Left kidney (tissue), 2 donors: ENCODE data around the gene POU5F1. TPM values are rescaled to one million over a fixed set of nuclear protein-coding genes. Genes with fewer than 3 reads are reported as not detected.

Experiments used
- DNase-seq: peaks from one replicate; pipeline ENCODE4 v3.0.0-alpha.2; 2013
- polyA plus RNA-seq: library from polyadenylated mRNA; unstranded; fragments of 120-200 nt; gene quantifications from one replicate; pipeline ENCODE4 v1.2.1, GENCODE V29; 2013; ENCODE audit not compliant: insufficient read length

POU5F1 gene
- polyA plus RNA-seq, 1 donor, result 6.5 TPM

DNA sequence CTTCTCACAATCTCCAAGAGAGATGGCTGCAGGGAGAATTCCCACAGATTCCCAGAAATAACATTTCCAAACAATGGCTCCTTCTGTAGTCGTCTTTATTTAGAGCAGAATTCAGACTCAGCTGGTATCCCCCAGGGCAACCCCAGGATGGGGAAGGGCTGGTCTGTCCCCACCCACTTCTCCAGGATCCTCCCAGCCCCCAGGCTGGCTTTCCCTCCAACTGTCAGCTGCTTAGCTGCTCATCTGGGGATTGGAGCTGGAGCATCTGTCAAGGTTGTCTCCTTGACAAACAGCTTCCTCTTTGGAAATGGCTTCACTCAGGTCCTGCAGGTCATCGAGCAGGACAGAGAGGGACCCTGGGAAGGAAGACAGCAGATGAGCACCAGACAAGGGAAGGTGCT lies 28.1 kb downstream of the POU5F1 start:
- no peak for DNase-seq

DNA sequence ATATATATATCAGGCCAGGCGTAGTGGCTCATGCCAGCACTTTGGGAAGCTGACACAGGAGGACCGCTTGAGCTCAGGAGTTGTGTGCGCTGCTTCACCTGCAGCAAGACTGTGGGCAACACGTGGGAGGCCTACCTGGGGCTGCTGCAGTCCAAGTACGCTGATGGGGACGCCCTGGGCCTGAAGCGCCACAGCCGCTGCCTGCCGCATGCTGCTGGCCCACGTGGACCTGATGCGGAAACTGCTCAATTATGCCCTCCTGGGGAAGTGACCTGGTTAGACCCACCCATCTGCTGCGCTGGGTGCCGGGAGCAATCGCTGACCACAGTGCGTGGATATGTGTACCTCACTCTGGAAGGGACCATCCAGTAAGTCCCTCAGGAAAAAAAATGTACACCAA lies 29.8 kb downstream of the POU5F1 start:
- DNase-seq, result no peak

DNA sequence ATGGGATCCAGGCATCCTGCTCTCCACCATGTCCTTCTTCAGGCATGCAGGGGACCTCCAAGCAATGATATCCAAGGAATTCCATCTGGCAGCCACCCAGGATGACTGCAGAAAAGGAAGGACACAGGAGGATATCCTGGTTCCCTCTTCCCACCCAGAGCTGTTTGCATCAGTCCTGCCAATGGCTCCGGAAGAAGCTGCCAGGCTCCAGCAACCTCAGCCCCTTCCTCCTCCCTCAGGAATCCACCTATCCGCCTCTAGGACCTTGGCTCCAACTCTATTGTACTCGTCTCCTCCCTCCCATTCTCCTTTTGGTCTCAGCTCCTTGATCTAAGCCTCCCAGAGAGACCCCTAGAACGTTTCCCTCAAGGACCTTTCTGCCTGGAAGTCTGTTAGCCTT lies 30.9 kb downstream of the POU5F1 start:
- no peak for DNase-seq

DNA sequence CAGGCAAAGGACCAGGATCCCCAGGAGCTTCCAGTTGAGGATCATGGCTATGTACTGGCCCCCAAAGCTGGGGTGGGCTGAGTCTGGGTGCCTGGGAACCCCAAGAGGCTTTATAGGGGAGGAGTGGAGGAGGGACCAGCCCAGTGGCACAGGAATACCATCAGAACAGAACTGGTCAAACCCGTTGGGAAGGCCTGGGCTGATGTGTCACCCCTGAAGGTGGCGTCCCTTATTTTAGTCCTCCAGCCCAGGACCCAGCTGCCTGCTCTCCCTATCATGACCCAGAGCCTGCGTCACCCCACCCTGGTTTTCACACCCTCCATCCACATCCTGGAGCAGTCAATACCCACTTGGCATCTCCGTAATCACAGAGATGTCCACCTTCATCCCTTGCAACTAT lies 31.5 kb downstream of the POU5F1 start, which contains the start of gene PSORS1C2:
Gene PSORS1C2 (minus strand): TSS at position 85 of the 400 bp plus-strand sequence. CDS start 40 bp downstream, at position 45.
- no peak for DNase-seq

DNA sequence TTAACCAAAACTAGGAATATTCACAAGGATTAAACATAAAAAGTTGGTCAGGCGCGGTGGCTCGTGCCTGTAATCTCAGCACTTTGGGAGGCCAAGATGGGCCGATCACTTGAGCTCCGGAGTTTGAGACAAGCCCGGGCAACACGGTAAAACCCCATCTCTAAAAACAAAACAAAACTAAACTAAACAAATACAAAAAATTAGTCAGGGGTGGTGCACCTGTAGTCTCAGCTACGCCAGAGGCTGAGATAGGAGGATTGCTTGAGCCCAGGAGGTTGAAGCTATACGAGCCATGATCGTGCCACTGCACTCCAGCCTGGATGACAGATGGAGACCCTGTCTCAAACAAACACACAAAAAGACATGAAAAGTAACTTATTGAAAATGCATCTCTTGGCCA lies 34.8 kb downstream of the POU5F1 start:
- DNase-seq, result no peak

DNA sequence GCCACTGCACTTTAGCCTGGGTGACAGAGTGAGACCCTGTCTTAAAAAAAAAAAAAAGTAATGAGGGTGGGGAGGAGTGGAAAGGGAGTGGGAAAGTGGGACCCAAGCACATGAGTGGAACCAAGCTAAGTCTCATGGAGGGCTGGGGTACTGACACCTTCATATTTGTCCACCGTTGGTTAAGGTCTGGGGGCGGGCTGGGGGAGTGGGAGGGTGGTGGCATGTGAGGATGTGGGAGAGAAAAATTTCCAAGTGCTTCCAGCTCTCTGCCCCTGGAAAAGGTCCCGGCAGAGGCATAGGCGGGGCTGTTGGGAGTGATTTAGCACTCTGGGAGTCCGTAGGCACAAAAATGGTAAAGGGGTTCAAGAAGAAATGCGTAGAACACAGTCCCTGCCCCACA lies 37.7 kb downstream of the POU5F1 start:
- DNase-seq, result no peak

DNA sequence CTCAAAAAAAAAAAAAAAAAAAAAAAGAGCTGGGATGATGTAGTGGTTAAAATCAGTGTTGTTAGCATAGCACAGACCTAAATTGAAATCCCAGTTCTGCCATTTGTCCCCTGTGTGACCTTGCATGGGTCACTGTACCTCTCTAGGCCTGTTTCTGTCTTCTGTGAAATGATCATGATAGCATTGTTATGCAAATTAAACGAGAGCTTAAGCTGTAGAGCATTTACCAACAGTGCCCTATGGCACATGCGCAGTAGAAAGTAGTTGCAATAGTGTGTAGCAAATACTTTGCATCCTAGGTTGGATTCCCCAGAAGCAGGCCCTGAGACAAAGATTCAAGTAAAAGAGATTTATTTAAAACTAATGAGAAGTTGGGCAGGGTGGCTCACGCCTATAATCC lies 38.9 kb downstream of the POU5F1 start:
- no peak for DNase-seq

DNA sequence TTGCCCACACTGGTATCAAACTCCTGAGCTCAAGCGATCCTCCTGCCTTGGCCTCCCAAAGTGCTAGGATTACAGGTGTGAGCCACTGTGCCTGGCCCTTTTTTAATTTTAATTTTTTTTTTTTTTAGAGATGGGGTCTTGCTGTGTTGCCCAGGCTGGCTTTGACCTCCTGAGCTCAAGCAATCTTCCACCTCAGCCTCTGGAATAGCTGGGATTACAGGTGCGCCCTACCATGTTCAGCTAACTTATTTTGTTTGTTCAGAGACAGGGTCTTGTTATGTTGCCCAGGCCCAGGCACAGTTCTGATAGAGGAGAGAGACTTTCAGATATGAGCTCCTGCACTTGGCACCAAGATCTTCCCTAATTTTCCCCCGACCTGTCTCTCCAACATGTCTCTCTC lies 39.7 kb downstream of the POU5F1 start:
- no peak for DNase-seq

DNA sequence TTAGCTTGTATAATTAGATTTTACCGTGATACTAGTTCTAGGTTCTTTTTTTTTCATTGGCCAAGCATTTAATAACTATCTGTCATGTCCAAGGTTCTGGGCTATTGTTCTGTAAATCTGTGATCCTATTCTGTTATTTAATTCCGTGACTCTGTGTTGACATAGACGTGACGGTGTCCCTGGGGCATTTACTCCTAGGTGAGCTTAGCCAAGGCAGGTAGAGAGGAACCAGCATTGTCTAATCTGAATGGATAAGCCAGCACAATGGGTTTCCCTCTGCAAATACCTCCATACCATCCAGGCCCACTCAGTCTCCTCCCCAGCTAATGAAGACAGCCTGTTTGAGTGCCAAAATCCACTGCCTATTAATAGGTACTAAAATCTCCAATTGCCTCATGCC lies 41.4 kb downstream of the POU5F1 start:
- DNase-seq, result no peak

DNA sequence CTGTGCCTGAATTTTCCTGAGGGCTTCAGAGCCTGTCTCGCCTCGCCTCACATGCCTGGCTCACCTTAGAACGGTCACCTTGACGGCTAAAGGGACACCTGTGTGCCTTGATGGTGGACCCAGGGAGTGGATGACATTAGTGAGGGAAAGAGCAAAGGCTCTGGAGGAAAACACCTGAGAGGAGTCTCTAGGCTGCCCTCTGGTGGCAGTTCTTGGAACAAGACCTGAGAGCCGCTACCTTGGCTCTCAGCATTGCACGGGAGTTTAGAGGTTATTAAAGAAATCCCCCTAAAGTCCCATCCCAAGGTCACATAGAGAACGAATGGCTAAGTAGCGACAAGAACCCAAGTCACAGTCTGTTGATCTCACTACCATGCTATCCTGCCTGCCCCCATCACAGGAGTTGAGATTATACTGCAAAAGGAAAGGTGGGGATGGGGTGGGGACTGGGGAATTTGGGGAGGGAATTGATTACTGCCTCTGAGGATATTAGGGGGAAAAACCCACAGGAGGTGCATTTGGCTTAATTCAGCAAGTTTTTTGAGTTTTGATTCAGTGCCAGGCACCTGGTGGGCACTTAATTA lies 42.3 kb downstream of the POU5F1 start:
- peak; percentile 52 for DNase-seq

DNA sequence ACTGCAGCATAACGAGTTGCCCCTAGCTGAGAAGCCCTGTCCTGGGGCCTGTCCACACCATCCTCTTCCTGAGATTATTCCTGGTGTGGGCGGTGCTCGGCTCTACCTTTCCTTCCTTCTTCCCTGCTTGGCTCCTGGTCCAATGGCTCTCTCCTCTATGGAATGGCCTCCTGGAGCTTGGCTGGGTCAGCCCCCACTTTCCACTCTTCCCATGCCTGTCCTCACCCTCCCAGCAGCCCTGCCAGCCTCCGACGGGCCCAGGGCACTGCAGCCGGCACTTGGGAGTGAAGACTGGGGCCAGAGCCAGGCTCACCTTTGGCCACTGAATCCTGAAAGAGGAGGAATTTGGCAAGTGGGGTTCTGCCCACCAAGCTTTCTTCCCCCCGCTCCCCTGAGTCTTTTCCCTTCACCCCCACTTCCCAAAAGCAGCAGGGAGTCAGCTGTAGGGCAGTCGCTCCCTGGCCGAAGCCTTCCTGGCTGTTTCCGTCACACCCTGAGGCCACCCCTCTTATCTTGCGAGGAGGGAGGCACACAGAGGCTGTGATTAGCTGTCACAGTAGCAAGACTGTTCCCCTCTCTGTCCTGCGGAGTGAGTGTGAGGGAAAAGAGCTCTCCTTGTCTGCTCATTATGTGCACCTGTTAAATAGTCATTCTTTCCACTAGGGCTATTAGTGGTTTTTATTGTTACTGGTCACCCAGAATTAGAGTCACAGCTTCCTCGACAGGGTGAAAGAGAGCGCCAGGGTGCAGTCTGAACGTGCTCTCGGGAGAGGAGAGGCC lies 43.9 kb downstream of the POU5F1 start:
- DNase-seq, result no peak

DNA sequence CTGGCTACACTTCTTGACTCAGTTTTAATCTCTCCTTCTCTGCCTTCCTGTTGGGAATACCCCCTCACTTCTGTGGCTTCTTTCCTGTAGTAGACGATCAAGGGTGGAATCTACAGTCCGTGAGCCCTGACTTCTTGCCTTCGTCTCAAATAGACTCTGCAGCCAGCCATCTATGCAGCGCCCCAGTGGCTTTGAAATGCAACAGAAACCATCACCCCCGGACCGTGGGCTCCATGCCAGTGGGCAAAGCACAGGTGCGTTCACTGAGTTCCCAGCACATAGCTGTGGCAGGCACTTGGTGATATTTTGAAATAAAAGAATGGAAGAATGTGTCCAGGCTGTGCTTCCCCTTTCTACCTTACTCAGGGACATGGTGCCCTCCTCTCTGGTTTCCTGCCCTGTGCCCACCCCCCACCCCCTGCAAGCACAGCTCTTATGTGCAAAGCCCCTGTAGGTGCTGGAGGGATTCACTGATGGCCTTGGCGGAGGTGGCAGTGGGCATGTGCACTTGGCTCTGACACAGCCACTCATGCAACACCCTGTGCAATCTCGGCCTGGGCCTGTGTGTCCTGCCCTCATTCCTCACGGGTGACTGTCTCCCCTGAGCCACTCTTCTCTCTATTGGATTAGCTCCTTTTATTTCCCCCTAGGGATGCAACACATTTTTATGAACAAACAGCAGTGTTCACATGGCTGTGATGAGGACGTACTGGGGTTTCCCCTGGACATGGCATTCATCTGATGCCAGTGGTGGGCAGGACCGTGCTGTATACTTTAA lies 44.7 kb downstream of the POU5F1 start:
- DNase-seq, result no peak

DNA sequence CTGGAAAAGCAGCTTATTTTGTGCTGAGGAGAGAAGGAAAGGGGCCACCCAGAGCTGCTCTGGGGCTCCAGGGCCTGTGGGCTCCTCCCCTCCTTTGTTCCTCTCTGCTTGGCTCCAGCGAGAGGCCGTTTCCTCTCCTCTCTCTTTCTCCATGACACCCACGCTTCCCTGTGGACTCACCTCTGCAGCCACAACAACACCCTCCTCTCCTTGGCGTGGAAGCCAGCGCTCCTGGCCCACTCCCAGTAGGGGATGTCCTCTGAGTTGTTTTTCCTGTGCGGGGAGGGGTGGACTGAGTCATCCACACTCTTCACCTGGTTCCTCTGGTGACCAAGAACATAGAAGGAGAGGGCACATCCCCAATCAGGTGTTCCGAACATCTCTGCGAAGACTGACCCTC lies 45.3 kb downstream of the POU5F1 start:
- no peak for DNase-seq

DNA sequence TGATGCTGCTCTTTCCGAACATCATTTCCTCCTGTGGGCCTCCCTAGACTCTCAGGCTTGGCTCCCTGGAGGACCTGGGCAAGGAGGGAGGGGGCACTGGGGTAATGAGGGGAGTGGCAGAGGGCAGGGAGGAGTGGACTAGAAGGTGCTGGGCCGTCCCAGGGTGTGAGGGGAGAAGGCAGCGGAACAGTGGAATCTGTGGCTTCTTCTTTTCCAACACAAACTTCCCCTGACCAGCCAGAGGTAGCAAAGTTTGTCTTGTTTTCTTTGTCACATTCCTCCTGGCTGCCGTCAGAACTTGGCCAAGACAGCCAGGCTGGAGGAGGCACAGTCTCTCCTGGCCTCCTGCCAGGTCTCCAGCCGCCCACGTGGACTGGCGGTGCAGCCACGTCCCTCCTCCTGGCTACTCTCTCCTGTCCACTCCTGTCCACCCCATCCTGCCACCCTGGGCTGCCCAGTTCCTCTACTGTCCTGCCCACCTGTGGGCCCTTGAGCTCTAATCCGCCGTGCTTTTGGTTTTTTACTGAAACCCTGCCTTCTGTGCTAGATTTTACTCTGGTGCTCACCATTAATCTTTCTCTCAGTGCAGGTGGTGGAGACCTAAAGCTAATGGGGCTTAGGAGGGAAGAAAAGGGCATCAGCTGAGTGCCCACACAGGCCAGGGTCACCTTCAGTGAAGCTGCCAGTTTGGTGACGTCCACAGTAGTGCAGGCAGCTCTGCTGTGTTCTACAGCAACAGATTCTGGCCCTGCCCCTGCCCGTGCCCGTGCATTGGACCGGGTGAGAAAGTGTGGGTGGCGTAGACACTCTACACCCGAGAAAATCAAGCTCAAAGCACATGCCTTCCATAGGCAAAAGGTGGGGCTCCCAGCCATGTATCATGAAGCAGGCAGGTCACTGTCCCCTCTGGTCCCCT lies 47.4 kb downstream of the POU5F1 start:
- peak; percentile 71 for DNase-seq

DNA sequence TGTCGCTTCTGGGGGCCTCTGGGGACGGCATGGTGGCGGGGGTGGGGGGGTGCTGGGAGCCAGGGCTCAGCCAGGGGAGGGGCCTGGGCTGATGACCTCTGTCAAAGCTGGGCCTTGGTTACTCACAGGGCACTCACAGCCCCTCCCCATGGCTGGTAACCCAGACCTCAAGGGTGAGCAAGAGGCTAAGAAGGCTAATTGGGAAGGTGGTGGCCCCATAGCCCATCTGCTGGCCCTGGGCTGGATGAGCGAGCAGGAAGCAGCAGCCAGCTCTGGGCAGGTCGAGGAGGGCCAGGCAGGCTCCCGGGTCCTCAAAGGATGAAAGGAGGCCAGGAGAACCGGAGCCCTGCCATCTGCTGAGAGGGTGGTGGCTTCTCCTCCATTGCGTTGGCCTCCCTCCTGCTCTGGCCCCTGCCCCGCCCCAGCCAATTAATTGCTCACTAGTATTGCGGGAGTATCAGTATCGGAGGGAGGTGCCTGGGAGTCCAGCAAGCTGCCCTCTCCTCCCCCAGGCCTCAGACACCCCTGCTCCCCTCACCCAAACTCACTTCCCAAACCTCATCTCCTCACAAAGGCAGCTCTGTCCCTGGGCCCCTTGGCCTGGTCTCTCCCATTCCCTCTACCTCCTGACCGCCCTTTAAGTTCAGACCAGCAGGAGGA lies 49.2 kb downstream of the POU5F1 start:
- DNase-seq, result no peak

DNA sequence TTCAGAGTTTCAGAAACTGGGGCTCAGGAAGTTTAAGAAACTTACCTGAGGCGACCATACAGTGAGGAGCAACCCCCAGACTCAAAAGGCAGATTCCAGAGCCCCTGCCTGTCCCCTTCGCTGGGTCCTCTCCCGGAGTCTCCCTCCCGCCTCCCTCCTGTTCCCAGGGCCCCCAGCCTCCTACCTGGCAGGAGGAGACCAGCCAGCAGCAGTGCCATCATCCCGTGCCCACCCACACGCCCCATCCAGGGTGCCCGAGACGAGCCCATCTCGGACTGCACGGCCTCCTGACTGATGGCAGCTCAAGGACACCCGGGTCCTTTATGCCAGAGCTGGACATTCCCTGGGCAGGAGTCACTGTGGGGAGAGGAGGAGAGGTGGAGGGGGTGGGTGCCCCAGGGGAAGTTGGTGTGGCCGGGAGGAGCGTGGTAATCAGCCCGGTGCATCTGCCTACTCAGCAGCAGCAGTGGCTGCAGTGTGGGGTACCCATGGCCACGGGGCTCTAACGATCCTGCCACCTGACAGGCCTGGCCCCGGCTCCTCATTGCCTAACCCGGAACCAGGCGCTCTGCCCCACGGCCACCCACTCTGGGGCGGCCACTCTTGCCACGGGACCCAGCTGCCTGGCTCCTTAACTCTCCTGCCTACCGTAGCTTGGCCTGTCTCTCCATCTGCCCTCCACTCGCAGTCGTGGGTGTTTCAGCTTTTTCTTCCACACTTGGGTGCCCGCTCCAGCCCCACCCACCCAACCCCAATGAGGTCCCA lies 50.1 kb downstream of the POU5F1 start, which contains the start of gene CDSN:
Gene CDSN (minus strand): TSS at position 296 of the 765 bp plus-strand sequence. CDS start 27 bp downstream, at position 269.
- DNase-seq, result no peak

DNA sequence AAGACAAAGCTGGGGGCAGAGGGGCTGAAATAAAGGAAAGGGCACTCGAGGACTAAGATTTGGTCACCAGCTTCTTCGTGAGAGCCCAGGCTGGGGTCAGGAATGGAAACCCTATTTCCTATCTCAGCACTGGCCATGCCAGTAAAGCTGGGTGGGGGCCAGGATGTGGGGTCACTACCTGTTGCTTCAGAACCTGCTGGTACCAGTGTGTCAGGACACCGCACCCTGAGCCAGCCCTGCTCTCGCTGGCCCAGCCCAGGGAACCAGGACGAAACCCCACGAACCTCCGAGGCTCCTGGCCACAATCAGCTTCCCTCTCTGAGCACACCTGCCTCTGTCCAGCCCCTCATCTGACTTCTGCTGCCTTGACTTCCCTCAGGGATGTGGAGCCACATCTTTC lies 52.3 kb downstream of the POU5F1 start:
- no peak for DNase-seq

DNA sequence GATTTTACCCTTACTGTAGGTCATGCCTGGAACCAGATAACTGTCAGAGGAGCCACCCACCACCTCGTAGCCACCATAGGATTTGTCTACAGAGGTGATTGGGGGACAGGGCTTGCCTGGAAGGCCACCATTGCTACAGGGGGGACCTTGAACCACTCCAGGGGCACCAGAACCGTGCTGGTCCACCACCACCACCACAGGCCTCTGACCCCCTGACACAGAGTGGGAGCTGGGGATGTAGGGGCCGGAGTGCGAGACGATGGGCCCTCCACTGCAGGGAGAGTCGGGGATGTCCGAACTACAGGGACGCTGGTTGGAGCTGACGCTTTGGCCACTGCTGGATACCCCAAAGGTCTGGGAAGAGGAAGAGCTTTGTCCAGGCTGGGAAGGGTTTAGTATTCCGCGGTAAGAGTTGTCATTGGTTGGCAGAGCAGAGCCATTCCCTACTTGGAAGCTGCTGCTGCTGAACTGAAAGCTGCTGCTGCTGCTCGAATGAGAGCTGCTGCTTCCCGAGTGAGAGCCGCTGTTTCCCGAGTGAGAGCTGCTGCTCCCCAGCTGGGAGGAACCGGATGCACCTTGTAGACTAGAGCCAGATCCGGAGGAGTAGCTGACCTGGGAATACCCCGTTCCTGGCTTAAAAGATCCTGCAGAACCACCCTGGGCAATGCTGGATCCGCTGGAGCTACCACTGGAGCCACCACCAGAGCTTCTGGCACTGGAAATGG lies 53.7 kb downstream of the POU5F1 start:
- no peak for DNase-seq

DNA sequence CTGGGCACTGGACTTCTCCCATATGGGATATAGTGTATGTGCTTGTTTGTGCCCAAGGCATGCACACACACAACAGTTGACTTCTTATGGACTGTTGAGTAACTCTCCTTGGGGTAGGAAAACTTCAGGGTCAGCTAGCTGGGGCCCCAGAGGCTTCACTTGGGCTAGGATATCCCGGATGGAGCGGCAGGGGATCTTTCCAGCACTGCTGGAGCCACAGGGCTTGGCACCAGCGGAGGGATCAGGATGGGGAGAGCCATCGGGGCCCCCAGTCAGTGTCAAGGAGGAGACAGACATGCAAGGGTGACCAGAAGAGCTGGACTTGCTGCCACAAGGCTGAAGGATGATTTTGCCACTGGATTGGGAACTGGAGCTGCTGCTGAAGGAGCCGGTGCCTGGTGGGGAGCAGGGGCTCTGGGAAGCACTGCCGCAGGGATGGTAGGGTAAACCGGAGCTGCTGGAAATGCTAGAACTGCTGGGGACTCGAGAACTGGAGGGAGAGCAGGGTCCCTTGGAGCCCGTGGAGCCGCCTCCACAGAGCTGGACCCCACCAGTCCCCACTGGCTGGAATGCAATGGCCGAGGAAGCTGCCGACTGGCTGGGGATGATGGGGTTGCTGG lies 54.4 kb downstream of the POU5F1 start:
- no peak for DNase-seq
